ENCODE measurements around the gene VSTM2B.

The VSTM2B gene

DNA sequence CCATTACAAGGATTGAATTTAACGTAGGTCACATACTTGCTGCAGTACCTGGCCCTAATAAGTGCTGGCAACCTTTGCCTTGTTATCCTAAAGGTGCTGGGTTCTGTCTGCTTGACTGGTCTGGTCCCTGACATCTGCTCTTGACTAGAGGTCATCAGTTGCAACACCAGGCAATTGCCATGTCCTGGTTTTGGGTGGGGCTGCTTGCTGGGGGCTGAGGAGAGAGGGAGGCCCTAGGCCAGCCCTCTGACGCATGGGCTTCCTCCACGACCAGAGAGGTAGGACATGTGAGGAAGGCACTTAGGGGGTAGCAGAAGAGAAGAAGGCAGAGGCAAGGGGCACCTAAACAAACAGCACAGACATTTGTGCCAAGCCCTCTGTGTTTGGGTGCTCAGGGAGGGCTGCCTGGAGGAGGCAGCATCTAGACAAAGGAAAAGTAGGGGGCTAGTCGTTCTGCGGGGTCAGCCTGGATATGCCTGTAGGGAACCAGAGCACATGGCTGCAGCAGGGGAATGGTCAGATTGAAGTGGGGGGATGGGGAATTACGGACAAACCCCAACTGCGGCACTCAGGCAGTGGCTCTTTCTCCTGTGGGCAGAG, 21.7 kb downstream of the VSTM2B start:
- no peak for DNase-seq (ENCODE audit: low spot score)
- TF ChIP-seq, protein P1, sequence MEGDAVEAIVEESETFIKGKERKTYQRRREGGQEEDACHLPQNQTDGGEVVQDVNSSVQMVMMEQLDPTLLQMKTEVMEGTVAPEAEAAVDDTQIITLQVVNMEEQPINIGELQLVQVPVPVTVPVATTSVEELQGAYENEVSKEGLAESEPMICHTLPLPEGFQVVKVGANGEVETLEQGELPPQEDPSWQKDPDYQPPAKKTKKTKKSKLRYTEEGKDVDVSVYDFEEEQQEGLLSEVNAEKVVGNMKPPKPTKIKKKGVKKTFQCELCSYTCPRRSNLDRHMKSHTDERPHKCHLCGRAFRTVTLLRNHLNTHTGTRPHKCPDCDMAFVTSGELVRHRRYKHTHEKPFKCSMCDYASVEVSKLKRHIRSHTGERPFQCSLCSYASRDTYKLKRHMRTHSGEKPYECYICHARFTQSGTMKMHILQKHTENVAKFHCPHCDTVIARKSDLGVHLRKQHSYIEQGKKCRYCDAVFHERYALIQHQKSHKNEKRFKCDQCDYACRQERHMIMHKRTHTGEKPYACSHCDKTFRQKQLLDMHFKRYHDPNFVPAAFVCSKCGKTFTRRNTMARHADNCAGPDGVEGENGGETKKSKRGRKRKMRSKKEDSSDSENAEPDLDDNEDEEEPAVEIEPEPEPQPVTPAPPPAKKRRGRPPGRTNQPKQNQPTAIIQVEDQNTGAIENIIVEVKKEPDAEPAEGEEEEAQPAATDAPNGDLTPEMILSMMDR (IDR thresholded peaks at IDR 0.05; ENCODE audit: extremely low read depth, insufficient read depth, missing control alignments), result no peak
- in situ Hi-C loops (cut with MboI; ENCODE audit: low pct_unique_long_range_greater_than_20kb, low sequenced_read_pairs, unreplicated experiment), result no loop called here

GRCh38 chr19:29547981-29548380, 22.2 kb downstream of the VSTM2B start:
- in situ Hi-C loops (cut with MboI; ENCODE audit: low pct_unique_long_range_greater_than_20kb, low sequenced_read_pairs, unreplicated experiment), result no loop called here
- TF ChIP-seq, protein P1 (IDR thresholded peaks at IDR 0.05; ENCODE audit: extremely low read depth, insufficient read depth, missing control alignments), result no peak
- no peak for DNase-seq (ENCODE audit: low spot score)

DNA sequence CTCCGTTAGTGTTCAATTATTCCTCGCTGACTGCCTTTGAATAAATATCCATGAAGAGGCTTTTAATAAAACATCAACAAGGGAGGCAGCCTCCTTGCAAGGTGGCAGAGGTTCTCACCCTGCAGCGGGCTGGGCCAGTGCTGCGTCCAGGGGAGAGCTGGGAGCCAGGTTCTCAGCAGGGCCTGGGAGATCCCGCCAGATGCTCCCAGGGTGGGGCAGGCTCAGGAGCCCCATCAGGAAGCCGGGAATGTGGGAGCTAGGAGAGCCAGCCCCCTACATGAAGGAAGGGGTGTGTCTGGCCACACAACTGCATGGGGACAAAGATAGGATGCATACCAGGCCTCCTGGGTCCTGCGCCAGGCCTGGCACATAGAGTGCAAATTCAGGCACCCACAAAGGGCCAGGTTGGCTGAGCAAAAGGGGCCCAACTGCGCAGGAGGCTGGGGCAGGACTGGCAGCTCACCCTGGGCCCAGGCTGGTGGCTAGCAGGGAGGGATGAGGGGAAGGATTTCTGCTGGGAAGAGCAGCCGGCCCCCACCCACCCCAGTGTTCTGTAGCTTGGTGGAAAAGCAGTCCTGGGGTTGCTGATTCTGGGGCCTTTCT, 22.8 kb downstream of the VSTM2B start:
- no peak for DNase-seq (ENCODE audit: low spot score)
- TF ChIP-seq, protein P1 (IDR thresholded peaks at IDR 0.05; ENCODE audit: extremely low read depth, insufficient read depth, missing control alignments), result no peak
- in situ Hi-C loops (cut with MboI; ENCODE audit: low pct_unique_long_range_greater_than_20kb, low sequenced_read_pairs, unreplicated experiment), result no loop called here

- no peak for DNase-seq (ENCODE audit: low spot score)
- in situ Hi-C loops (cut with MboI; ENCODE audit: low pct_unique_long_range_greater_than_20kb, low sequenced_read_pairs, unreplicated experiment), result no loop called here
- TF ChIP-seq, protein P1 (IDR thresholded peaks at IDR 0.05; ENCODE audit: extremely low read depth, insufficient read depth, missing control alignments), result no peak
These were observed 23.6 kb downstream of the VSTM2B start for GRCh38 chr19:29549105-29550070.

GRCh38 chr19:29550896-29551295, 25.1 kb downstream of the VSTM2B start:
- TF ChIP-seq, protein P1 (IDR thresholded peaks at IDR 0.05; ENCODE audit: extremely low read depth, insufficient read depth, missing control alignments), result no peak
- no peak for DNase-seq (ENCODE audit: low spot score)
- in situ Hi-C loops (cut with MboI; ENCODE audit: low pct_unique_long_range_greater_than_20kb, low sequenced_read_pairs, unreplicated experiment), result no loop called here

GRCh38 chr19:29551774-29552173, 26.0 kb downstream of the VSTM2B start:
- DNase-seq (ENCODE audit: low spot score), result no peak
- TF ChIP-seq, protein P1 (IDR thresholded peaks at IDR 0.05; ENCODE audit: extremely low read depth, insufficient read depth, missing control alignments), result no peak
- in situ Hi-C loops (cut with MboI; ENCODE audit: low pct_unique_long_range_greater_than_20kb, low sequenced_read_pairs, unreplicated experiment), result no loop called here
